K562 (cell line): Measurements from ENCODE around the gene URI1.

Experiments used
- CHD1 ChIP-seq: fragments of 200-600 bp; sonication (generic); IDR thresholded peaks from one replicate; pipeline ENCODE4 v1.6.1; 2012; ENCODE audit warnings: mild to moderate bottlenecking, moderate library complexity, low read length, inconsistent platforms
- CREM ChIP-seq: IDR thresholded peaks from 2 replicates; pipeline ENCODE4 v1.6.1; 2014; ENCODE audit warnings: antibody characterized with exemption, low read depth
- ETV6 ChIP-seq, 3 experiments: fragments of 150-350 bp in 1 of 3; sonication (generic) in 1 of 3; formaldehyde crosslinking in 1 of 3; IDR thresholded peaks; 2 replicates each; pipeline versions ENCODE4 v1.6.1 to v1.8.0; 2014 to 2022; ENCODE audit warnings: borderline replicate concordance in 2 of 3, low read depth in 2 of 3, antibody characterized with exemption in 1 of 3, low read length in 1 of 3, mild to moderate bottlenecking in 1 of 3, missing genetic modification reagents in 1 of 3
- JUNB ChIP-seq: fragments of 450-650 bp; formaldehyde crosslinking; conservative IDR thresholded peaks from 2 replicates; pipeline ENCODE4 v1.4.0; 2020; ENCODE audit warnings: mild to moderate bottlenecking
- JUND ChIP-seq, 2 experiments: IDR thresholded peaks; 2 replicates in 1 of 2; 3 replicates in 1 of 2; pipeline ENCODE4 v1.6.1; 2011; ENCODE audit warnings: borderline replicate concordance in 2 of 2, low read depth in 2 of 2, low read length in 2 of 2, improper control_type of control experiment in 1 of 2, missing biosample characterization in 1 of 2, missing genetic modification characterization in 1 of 2, missing genetic modification reagents in 1 of 2
- KAT2B ChIP-seq: IDR thresholded peaks from one replicate; pipeline ENCODE4 v1.6.1; 2012; ENCODE audit warnings: low read depth, mild to moderate bottlenecking, control low read depth, inconsistent platforms, low read length, moderate library complexity
- MAX ChIP-seq: sonication (generic); formaldehyde crosslinking; IDR thresholded peaks from 2 replicates; pipeline ENCODE4 v1.9.0; 2022; ENCODE audit warnings: mild to moderate bottlenecking, missing genetic modification reagents
- POLR2AphosphoS5 ChIP-seq: IDR thresholded peaks from 2 replicates; pipeline ENCODE4 v1.6.1; 2011; ENCODE audit warnings: mild to moderate bottlenecking, low read depth, low read length, moderate library complexity; ENCODE audit not compliant: control insufficient read depth, insufficient read depth
- RBFOX2 ChIP-seq: fragments of 200-400 bp; formaldehyde crosslinking; IDR thresholded peaks from 2 replicates; pipeline ENCODE4 v1.6.1; 2017; ENCODE audit warnings: low read depth, mild to moderate bottlenecking, low read length, moderate library complexity
- TAF1 ChIP-seq: IDR thresholded peaks from 2 replicates; pipeline ENCODE4 v1.6.1; 2011; ENCODE audit warnings: mild to moderate bottlenecking, low read length, moderate library complexity; ENCODE audit not compliant: insufficient read depth, control insufficient read depth, severe bottlenecking; ENCODE audit errors: extremely low read depth
- ZNF224 ChIP-seq: sonication (generic); formaldehyde crosslinking; IDR thresholded peaks from 2 replicates; pipeline ENCODE4 v1.8.0; 2022; ENCODE audit warnings: mild to moderate bottlenecking, missing genetic modification reagents
- TF ChIP-seq, protein P1 (sequence below), 3 experiments: IDR thresholded peaks in 2 of 3; conservative IDR thresholded peaks in 1 of 3; 2 replicates each; pipeline ENCODE4 v1.5.1; 2011 to 2012; ENCODE audit warnings: low read length in 3 of 3, mild to moderate bottlenecking in 3 of 3, control low read depth in 2 of 3, improper control_type of control experiment in 1 of 3, inconsistent platforms in 1 of 3, low read depth in 1 of 3, mixed read lengths in 1 of 3, moderate library complexity in 1 of 3; ENCODE audit not compliant: insufficient read depth in 2 of 3

GRCh38 chr19:30001301-30001700 is 59.3 kb downstream of the URI1 start:
- TF ChIP-seq, protein P1, sequence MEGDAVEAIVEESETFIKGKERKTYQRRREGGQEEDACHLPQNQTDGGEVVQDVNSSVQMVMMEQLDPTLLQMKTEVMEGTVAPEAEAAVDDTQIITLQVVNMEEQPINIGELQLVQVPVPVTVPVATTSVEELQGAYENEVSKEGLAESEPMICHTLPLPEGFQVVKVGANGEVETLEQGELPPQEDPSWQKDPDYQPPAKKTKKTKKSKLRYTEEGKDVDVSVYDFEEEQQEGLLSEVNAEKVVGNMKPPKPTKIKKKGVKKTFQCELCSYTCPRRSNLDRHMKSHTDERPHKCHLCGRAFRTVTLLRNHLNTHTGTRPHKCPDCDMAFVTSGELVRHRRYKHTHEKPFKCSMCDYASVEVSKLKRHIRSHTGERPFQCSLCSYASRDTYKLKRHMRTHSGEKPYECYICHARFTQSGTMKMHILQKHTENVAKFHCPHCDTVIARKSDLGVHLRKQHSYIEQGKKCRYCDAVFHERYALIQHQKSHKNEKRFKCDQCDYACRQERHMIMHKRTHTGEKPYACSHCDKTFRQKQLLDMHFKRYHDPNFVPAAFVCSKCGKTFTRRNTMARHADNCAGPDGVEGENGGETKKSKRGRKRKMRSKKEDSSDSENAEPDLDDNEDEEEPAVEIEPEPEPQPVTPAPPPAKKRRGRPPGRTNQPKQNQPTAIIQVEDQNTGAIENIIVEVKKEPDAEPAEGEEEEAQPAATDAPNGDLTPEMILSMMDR (IDR thresholded peaks at IDR 0.05 in 2 of 3, conservative IDR thresholded peaks at IDR 0.05 in 1 of 3; ENCODE audit: insufficient read depth in 2 of 3, low read depth in 1 of 3, low read length in 3 of 3): no peak
- TF ChIP-seq KAT2B: no peak
- TF ChIP-seq ZNF224 (CRISPR knock-in tag): no peak
- no peak for TF ChIP-seq JUNB (CRISPR knock-in tag)
- no peak for TF ChIP-seq CHD1
- TF ChIP-seq POLR2AphosphoS5: no peak
- no peak for TF ChIP-seq MAX
- TF ChIP-seq CREM: no peak
- TF ChIP-seq JUND (IDR thresholded peaks at IDR 0.05; ENCODE audit: borderline replicate concordance, low read depth, low read length): no peak
- no peak for TF ChIP-seq JUND (tag; IDR thresholded peaks at IDR 0.05; ENCODE audit: borderline replicate concordance, low read depth, low read length)
- no peak for TF ChIP-seq RBFOX2
- no peak for TF ChIP-seq ETV6 (IDR thresholded peaks at IDR 0.05; ENCODE audit: borderline replicate concordance in 1 of 2, low read depth in 2 of 2, low read length in 1 of 2)
- TF ChIP-seq ETV6 (CRISPR knock-in tag; IDR thresholded peaks at IDR 0.05; ENCODE audit: borderline replicate concordance): no peak
- no peak for TF ChIP-seq TAF1
